Measurements from ENCODE around the gene YIPF7. TPM values are rescaled to one million over a fixed set of nuclear protein-coding genes. Genes with fewer than 3 reads are reported as not detected.

Gene YIPF7
- total RNA-seq, 1 experiment from 2014 or later, result not detected

DNA sequence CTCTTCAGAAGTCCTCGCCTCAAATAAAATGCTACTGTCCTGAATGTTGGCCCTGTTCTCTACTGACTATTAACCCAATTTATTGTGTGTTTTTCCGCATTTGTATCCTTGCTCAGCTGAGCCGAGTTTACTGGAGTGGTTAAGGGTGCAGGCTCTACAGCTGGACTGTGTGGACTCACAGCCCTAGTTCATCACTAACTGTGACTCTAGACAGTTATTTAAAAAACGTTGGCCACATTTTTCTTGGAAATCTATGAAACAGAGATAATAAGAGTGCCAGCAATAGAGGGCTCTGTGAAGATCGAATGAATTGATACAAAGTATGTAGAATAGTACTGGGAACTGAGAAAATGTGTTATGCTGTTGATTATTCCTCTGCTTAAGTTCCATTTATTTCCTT, 23.9 kb upstream of the YIPF7 start:
- H2AK5ac ChIP-seq (ENCODE audit: insufficient read length, low read length), result no peak overlapping the region
- no peak overlapping the region for H3K56ac ChIP-seq (ENCODE audit: insufficient read length, low read depth, low read length)
- no peak overlapping the region for H4K8ac ChIP-seq (replicated peaks; ENCODE audit: insufficient read length, low read depth, low read length)
- H3K27ac Mint-ChIP-seq, result no peak overlapping the region
- H3K14ac ChIP-seq (ENCODE audit: insufficient read depth, low read length), result no peak overlapping the region
- H3K27ac ChIP-seq (ENCODE audit: insufficient read length, low read depth, low read length), result no peak overlapping the region
- no peak for DNase-seq
- H2BK12ac ChIP-seq (ENCODE audit: insufficient read length, low read depth, low read length), result no peak overlapping the region
- no peak overlapping the region for H4K91ac ChIP-seq (ENCODE audit: insufficient read length, low read depth, low read length)
- no peaks in the 10 kb centered on the region for H4K20me1 ChIP-seq (ENCODE audit: control insufficient read depth, insufficient read depth, insufficient read length)
- H3K23me2 ChIP-seq (ENCODE audit: insufficient read length, low read depth, low read length, poor library complexity, severe bottlenecking), result peaks cover 4% of the 10 kb centered on the region
- H3K4me3 Mint-ChIP-seq, result no peak overlapping the region
- H3K79me2 ChIP-seq (ENCODE audit: insufficient read depth, low read length), result peaks cover 7% of the 10 kb centered on the region; the same call in 1 of the 2 replicates
- no peaks in the 10 kb centered on the region for H3K36me3 Mint-ChIP-seq (ENCODE audit: insufficient read depth in 1 of 3, low read depth in 3 of 3)
- no peak overlapping the region for H2BK120ac ChIP-seq (ENCODE audit: low read depth, low read length, poor library complexity, severe bottlenecking)
- peaks cover 2% of the 10 kb centered on the region; the same call in 1 of the 2 replicates for H3K4me1 ChIP-seq (ENCODE audit: insufficient read depth, low read length)
- H3K9ac ChIP-seq (ENCODE audit: extremely low read depth, insufficient read length, low read length), result no peak overlapping the region
- H3K4ac ChIP-seq (ENCODE audit: low read depth, low read length), result no peak overlapping the region
- no peak overlapping the region for H3K4me2 ChIP-seq (ENCODE audit: insufficient read depth, insufficient read length, low read length)
- WGBS (ENCODE audit: extremely low coverage, insufficient read length, low lambda C conversion rate), result no CpG with 5 or more reads among the region's 5 CpGs
- H2BK15ac ChIP-seq (ENCODE audit: low read depth, low read length), result no peak overlapping the region
- no peak overlapping the region for H2BK20ac ChIP-seq (ENCODE audit: low read depth, low read length, poor library complexity, severe bottlenecking)
- H3T11ph ChIP-seq (ENCODE audit: low read length), result no peak overlapping the region
- H3K27me3 ChIP-seq (ENCODE audit: insufficient read depth, low read length), result no peaks in the 10 kb centered on the region
- H4K5ac ChIP-seq (ENCODE audit: insufficient read length, low read depth, low read length), result no peak overlapping the region
- TF ChIP-seq, protein P1, sequence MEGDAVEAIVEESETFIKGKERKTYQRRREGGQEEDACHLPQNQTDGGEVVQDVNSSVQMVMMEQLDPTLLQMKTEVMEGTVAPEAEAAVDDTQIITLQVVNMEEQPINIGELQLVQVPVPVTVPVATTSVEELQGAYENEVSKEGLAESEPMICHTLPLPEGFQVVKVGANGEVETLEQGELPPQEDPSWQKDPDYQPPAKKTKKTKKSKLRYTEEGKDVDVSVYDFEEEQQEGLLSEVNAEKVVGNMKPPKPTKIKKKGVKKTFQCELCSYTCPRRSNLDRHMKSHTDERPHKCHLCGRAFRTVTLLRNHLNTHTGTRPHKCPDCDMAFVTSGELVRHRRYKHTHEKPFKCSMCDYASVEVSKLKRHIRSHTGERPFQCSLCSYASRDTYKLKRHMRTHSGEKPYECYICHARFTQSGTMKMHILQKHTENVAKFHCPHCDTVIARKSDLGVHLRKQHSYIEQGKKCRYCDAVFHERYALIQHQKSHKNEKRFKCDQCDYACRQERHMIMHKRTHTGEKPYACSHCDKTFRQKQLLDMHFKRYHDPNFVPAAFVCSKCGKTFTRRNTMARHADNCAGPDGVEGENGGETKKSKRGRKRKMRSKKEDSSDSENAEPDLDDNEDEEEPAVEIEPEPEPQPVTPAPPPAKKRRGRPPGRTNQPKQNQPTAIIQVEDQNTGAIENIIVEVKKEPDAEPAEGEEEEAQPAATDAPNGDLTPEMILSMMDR (conservative IDR thresholded peaks at IDR 0.05), result no peak
- H3K27me3 Mint-ChIP-seq (ENCODE audit: low read depth), result peaks cover 15% of the 10 kb centered on the region
- H2BK5ac ChIP-seq (ENCODE audit: insufficient read length, low read length), result no peak overlapping the region
- no peaks in the 10 kb centered on the region; a peak in 1 of 5 replicates for H3K9me3 Mint-ChIP-seq
- no peak overlapping the region for H3K18ac ChIP-seq (ENCODE audit: insufficient read length, low read depth, low read length)
- H3K4me1 Mint-ChIP-seq, result peaks cover 10 to 14% of the 10 kb centered on the region in 2 experiments; a peak in 3 of 4 replicates
- no peak overlapping the region for H2AFZ ChIP-seq (ENCODE audit: low read length)
- no peaks in the 10 kb centered on the region for H3K9me3 ChIP-seq (ENCODE audit: control insufficient read depth, low read depth, low read length)
- peaks cover 3% of the 10 kb centered on the region for H3K79me1 ChIP-seq (ENCODE audit: insufficient read depth, low read depth, low read length, poor library complexity, severe bottlenecking)
- no peak overlapping the region for H3K23ac ChIP-seq (ENCODE audit: insufficient read length, low read depth, low read length)

Data from H9 (cell line).